A549 (cell line): ENCODE measurements around the gene RHOF. TPM values are rescaled to one million over a fixed set of nuclear protein-coding genes. Genes with fewer than 3 reads are reported as not detected.

Experiments used
- ATAC-seq, 2 experiments: fragments of 200-7000 bp in 1 of 2; fragments of >200 bp in 1 of 2; cut with Nextera tagmentation in 1 of 2; cut with Tn5 transposase in 1 of 2; 3 replicates each; pipeline versions ENCODE4 v1.8.0 to v1.9.1; 2018 to 2020; ENCODE audit warnings: mild to moderate bottlenecking in 1 of 2, moderate library complexity in 1 of 2
- CTCF ChIA-PET: fragments of 300-600 bp; sonication (Branson Sonifier 250); formaldehyde crosslinking; extraction: SDS; loops from one replicate; lab custom pipeline; 2021; ENCODE audit warnings: antibody characterized with exemption, inconsistent platforms; lab: Yijun Ruan, JAX
- POLR2A ChIA-PET: fragments of 350-600 bp; formaldehyde crosslinking; extraction: SDS; loops from one replicate; lab custom pipeline; 2021; ENCODE audit warnings: antibody characterized with exemption, inconsistent platforms; lab: Yijun Ruan, JAX
- DNase-seq, 2 experiments: peaks; one replicate each; pipeline versions ENCODE4 v3.0.0 to v3.0.0-alpha.2; 2011 to 2016; ENCODE audit warnings: low read depth in 1 of 2, low spot score in 1 of 2
- FAIRE-seq: peaks from 2 replicates; lab custom pipeline; 2011; peaks lifted over from hg19 to GRCh38; lab: Jason Lieb, UNC
- H3K27ac ChIP-seq, 2 experiments: fragments of >200 bp; sonication (Bioruptor Twin); formaldehyde crosslinking; 3 replicates each; pipeline ENCODE4 v1.5.1; 2016 to 2017
- H3K4me1 ChIP-seq: fragments of >200 bp; sonication (Bioruptor Twin); formaldehyde crosslinking; 3 replicates; pipeline ENCODE4 v1.6.1; 2016
- H3K4me2 ChIP-seq: fragments of >200 bp; sonication (Bioruptor Twin); formaldehyde crosslinking; 3 replicates; pipeline ENCODE4 v1.6.1; 2016
- H3K4me3 ChIP-seq: fragments of >200 bp; sonication (Bioruptor Twin); formaldehyde crosslinking; 3 replicates; pipeline ENCODE4 v1.5.1; 2016
- H3K9me3 ChIP-seq: fragments of >200 bp; sonication (Bioruptor Twin); formaldehyde crosslinking; 3 replicates; pipeline ENCODE4 v1.6.1; 2016
- CEBPB ChIP-seq, 2 experiments: fragments of >200 bp in 1 of 2; sonication (Bioruptor Twin) in 1 of 2; formaldehyde crosslinking in 1 of 2; IDR thresholded peaks; 2 replicates each; pipeline ENCODE4 v1.6.1; 2012 to 2016
- GATA3 ChIP-seq: IDR thresholded peaks from 2 replicates; pipeline ENCODE4 v1.6.1; 2012; ENCODE audit warnings: borderline replicate concordance
- HOXA7 ChIP-seq: fragments of 250-450 bp; sonication (Bioruptor Pico); IDR thresholded peaks from 2 replicates; pipeline ENCODE4 v1.5.0; 2020; ENCODE audit warnings: mild to moderate bottlenecking, moderate library complexity
- MAFK ChIP-seq: fragments of 450-650 bp; IDR thresholded peaks from 2 replicates; pipeline ENCODE4 v1.6.1; 2014; ENCODE audit not compliant: partially characterized antibody
- MAZ ChIP-seq: fragments of 150-350 bp; IDR thresholded peaks from 2 replicates; pipeline ENCODE4 v1.6.1; 2014; ENCODE audit warnings: antibody characterized with exemption, low read depth, low read length, borderline replicate concordance
- MYC ChIP-seq: IDR thresholded peaks from 2 replicates; pipeline ENCODE4 v1.6.1; 2012; ENCODE audit warnings: mild to moderate bottlenecking, inconsistent platforms, low read length, improper control_type of control experiment, borderline replicate concordance
- NFE2L2 ChIP-seq: fragments of 150-350 bp; conservative IDR thresholded peaks from 2 replicates; pipeline ENCODE4 v1.6.1; 2014; ENCODE audit warnings: low read length
- NR3C1 ChIP-seq: fragments of >200 bp; sonication (Bioruptor Twin); formaldehyde crosslinking; IDR thresholded peaks from 3 replicates; pipeline ENCODE4 v1.6.1; 2017
- PHF8 ChIP-seq: fragments of 200-600 bp; sonication (generic); IDR thresholded peaks from 2 replicates; pipeline ENCODE4 v1.6.1; 2016; ENCODE audit warnings: low read depth, mild to moderate bottlenecking, antibody characterized with exemption, moderate library complexity, borderline replicate concordance
- SREBF2 ChIP-seq: fragments of 450-650 bp; IDR thresholded peaks from 2 replicates; pipeline ENCODE4 v1.6.1; 2014; ENCODE audit warnings: mild to moderate bottlenecking, moderate library complexity
- ZNF302 ChIP-seq: fragments of 250-450 bp; sonication (Bioruptor Pico); IDR thresholded peaks from 2 replicates; pipeline ENCODE4 v1.9.0; 2021; ENCODE audit warnings: inconsistent platforms, mild to moderate bottlenecking, moderate library complexity
- WGBS: methylation state at CpG from one replicate; pipeline ENCODE4 v1.1.6; 2017; ENCODE audit errors: missing lambda C conversion rate; 5-methylcytosine and 5-hydroxymethylcytosine counted together
- polyA plus RNA-seq, 4 experiments: library from polyadenylated mRNA; depleted of rRNA in 3 of 4; stranded (reverse); fragments of >200 nt; fragmentation: RNase III in 1 of 4; extraction: RNeasy Plus Mini Kit Qiagen cat#74134 plus additional on column Dnase treatment in 1 of 4; gene quantifications; 2 replicates in 3 of 4; 3 replicates in 1 of 4; pipeline ENCODE4 v1.2.3, GENCODE V29; 2011 to 2017
- TF ChIP-seq, protein P1 (sequence below): fragments of >200 bp; sonication (Bioruptor Twin); formaldehyde crosslinking; IDR thresholded peaks from 2 replicates; pipeline ENCODE4 v1.6.1; 2016
- TF ChIP-seq, protein P2 (sequence below): fragments of 250-450 bp; sonication (Bioruptor Pico); IDR thresholded peaks from 2 replicates; pipeline ENCODE4 v1.5.0; 2021; ENCODE audit warnings: mild to moderate bottlenecking, moderate library complexity, borderline replicate concordance

RHOF gene
- polyA plus RNA-seq, 2 of the 4 experiments (the other 2 are of a cell fraction), result 47.1 to 52.3 TPM

DNA sequence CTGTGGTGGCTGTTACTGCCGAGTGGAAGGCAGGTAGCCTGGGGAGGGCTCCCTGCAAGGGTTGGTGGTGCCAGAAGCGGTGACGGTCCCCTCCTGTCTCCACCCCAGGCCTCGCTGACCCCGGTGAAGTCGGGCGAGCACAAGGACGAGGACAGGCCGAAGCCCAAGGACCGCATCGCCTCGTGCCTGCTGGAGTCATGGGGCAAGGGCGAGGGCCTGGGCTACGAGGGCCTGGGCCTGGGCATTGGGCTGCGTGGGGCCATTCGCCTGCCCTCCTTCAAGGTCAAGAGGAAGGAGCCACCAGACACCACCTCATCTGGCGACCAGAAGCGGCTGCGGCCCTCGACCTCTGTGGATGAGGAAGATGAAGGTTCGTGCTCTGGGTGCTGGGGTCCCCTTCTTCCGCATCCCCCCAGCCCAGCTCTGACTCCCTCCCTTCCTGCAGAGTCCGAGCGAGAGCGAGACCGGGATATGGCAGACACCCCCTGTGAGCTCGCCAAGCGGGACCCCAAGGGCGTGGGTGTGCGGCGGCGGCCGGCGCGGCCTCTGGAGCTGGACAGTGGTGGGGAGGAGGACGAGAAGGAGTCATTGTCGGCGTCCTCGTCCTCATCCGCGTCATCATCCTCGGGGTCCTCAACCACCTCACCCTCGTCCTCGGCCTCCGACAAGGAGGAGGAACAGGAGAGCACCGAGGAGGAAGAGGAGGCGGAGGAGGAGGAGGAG is 23.6 kb upstream of the RHOF start:
- TF ChIP-seq, protein P1, sequence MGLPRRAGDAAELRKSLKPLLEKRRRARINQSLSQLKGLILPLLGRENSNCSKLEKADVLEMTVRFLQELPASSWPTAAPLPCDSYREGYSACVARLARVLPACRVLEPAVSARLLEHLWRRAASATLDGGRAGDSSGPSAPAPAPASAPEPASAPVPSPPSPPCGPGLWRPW, result no peak
- TF ChIP-seq SREBF2 (no peak), MAFK (no peak), CEBPB (IDR thresholded peaks at IDR 0.05) (no peak), PHF8 (no peak), MYC (no peak), HOXA7 (CRISPR knock-in tag) (no peak), NR3C1 (no peak), MAZ (no peak), ZNF302 (CRISPR knock-in tag) (no peak)
- WGBS, result 94% methylated on average over 41 of the region's 47 CpGs
- DNase-seq, result no peak
- POLR2A ChIA-PET, result no interaction called here
- Histone ChIP-seq H3K4me2 (no peak overlapping the region), H3K9me3 (no peaks in the 10 kb centered on the region), H3K4me3 (no peak overlapping the region), H3K4me1 (peaks cover 19% of the 10 kb centered on the region), H3K27ac (no peak overlapping the region)
- CTCF ChIA-PET, result interaction anchor here (1.3 to 72.2 kb wide), 2 partner anchors 31 to 74 kb away, joined by 3 to 2657 read pairs; partner anchors contain the start of genes RHOF and SETD1B
- FAIRE-seq, result no peak
- no peak for ATAC-seq

DNA sequence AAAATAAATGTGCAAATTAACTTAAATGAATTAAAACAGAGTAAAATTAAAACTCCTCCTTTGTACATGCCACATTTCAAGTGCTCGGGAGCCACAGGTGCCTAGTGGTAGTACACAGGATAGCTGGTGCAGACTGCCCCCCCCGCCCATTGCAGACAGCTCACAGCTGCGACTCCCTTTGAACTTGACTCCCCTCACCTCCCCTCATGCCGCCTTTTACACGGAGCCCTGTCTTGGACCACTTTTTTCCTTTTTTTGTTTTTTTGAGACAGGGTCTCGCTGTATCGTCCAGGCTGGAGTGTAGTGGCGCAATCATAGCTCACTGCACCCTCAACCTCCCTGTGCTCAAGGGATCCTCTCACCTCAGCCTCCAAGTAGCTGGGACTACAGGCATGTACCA is 21.8 kb upstream of the RHOF start:
- H3K9me3 ChIP-seq, result no peaks in the 10 kb centered on the region
- no peak overlapping the region for H3K4me3 ChIP-seq
- H3K4me2 ChIP-seq, result no peak overlapping the region
- TF ChIP-seq, protein P2, sequence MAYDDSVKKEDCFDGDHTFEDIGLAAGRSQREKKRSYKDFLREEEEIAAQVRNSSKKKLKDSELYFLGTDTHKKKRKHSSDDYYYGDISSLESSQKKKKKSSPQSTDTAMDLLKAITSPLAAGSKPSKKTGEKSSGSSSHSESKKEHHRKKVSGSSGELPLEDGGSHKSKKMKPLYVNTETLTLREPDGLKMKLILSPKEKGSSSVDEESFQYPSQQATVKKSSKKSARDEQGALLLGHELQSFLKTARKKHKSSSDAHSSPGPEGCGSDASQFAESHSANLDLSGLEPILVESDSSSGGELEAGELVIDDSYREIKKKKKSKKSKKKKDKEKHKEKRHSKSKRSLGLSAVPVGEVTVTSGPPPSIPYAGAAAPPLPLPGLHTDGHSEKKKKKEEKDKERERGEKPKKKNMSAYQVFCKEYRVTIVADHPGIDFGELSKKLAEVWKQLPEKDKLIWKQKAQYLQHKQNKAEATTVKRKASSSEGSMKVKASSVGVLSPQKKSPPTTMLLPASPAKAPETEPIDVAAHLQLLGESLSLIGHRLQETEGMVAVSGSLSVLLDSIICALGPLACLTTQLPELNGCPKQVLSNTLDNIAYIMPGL (CRISPR knock-in tag), result no peak
- 0 out of 4 replicates have a peak, but pooled peaks of 1 of the 2 experiments have one; percentile 14 for TF ChIP-seq CEBPB (IDR thresholded peaks at IDR 0.05)
- TF ChIP-seq NFE2L2, result no peak
- H3K4me1 ChIP-seq, result peaks cover 31% of the 10 kb centered on the region
- ATAC-seq (no peak), DNase-seq (no peak), FAIRE-seq (no peak)
- WGBS, result 91% methylated on average over 8 of the region's 8 CpGs
- H3K27ac ChIP-seq, result no peak overlapping the region
- CTCF ChIA-PET, result interaction anchor here (0.6 to 72.2 kb wide), 4 partner anchors 30 to 317 kb away, joined by 3 to 2657 read pairs (median 6); partner anchors contain the start of genes PSMD9, RHOF and SETD1B
- POLR2A ChIA-PET, result interaction anchor here (0.6 to 0.8 kb wide), 2 partner anchors 25 to 73 kb away, joined by 3 to 7 read pairs; partner anchors contain the start of gene PSMD9

DNA sequence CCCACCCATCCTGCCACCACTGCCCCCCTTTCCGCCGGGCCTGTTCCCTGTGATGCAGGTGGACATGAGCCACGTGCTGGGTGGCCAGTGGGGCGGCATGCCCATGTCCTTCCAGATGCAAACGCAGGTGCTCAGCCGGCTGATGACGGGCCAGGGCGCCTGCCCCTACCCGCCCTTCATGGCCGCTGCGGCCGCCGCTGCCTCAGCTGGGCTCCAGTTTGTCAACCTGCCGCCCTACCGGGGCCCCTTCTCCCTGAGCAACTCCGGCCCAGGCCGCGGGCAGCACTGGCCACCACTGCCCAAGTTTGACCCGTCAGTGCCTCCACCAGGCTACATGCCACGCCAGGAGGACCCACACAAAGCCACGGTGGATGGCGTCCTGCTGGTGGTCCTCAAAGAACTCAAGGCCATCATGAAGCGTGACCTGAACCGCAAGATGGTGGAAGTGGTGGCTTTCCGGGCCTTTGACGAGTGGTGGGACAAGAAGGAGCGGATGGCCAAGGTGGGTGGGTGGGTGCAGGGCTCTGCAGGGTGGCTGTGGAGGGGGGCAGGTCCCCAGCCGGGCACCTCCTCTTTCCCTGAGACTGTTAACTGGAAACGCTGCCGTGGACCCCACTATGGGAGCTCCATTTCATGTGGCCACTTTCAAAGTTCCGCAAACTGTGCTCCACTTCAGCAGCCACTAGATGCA is 21.1 kb upstream of the RHOF start:
- no peak overlapping the region for H3K4me3 ChIP-seq
- no peak overlapping the region; a peak in 1 of 6 replicates for H3K27ac ChIP-seq
- 97% methylated on average over 28 of the region's 31 CpGs for WGBS
- H3K4me1 ChIP-seq, result peaks cover 31% of the 10 kb centered on the region
- ATAC-seq, result no peak
- CTCF ChIA-PET, result interaction anchor here (1.3 to 72.2 kb wide), 2 partner anchors 29 to 74 kb away, joined by 8 to 2657 read pairs; partner anchors contain the start of genes PSMD9, RHOF and SETD1B
- H3K4me2 ChIP-seq, result no peak overlapping the region
- POLR2A ChIA-PET, result interaction anchor here (0.6 kb wide), 1 partner anchor 25 kb away, joined by 3 read pairs; no protein-coding TSS in a partner anchor
- no peak for DNase-seq
- H3K9me3 ChIP-seq, result no peaks in the 10 kb centered on the region
- FAIRE-seq, result no peak
- TF ChIP-seq GATA3, result no peak

DNA sequence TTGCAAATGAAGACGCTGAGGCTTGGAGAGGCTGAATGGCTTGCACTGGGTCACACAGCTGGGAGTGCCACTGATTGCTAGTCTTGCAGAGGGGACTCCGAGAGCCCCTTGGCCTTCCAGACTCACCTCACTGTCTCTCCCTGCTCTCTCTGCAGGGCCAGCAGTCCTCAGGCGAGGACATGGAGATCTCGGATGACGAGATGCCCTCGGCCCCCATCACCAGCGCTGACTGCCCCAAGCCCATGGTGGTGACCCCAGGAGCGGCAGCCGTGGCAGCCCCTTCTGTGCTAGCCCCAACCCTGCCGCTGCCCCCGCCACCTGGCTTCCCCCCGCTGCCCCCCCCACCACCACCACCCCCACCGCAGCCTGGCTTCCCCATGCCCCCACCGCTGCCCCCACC is 20.5 kb upstream of the RHOF start:
- no peak overlapping the region for H3K4me3 ChIP-seq
- H3K9me3 ChIP-seq, result no peaks in the 10 kb centered on the region
- no peak for ATAC-seq
- peak overlapping the region; percentile 2 to 85; a peak in 5 of 6 replicates for H3K27ac ChIP-seq
- peak overlapping the region; percentile 97; the same call in 1 of the 3 replicates for H3K4me2 ChIP-seq
- 86% methylated on average over 9 of the region's 14 CpGs for WGBS
- FAIRE-seq, result no peak
- peaks cover 31% of the 10 kb centered on the region for H3K4me1 ChIP-seq
- no peak for DNase-seq
- POLR2A ChIA-PET, result no interaction called here
- CTCF ChIA-PET, result interaction anchor here (72.2 kb wide), 1 partner anchor 28 kb away, joined by 2657 read pairs; the partner anchor contains the start of genes RHOF and SETD1B
- TF ChIP-seq SREBF2, result no peak
- TF ChIP-seq, all 56 proteins: peak for 0
